ENCODE measurements around the gene KIFC3. TPM values are rescaled to one million over a fixed set of nuclear protein-coding genes. Genes with fewer than 3 reads are reported as not detected.

The KIFC3 gene
- total RNA-seq, 1 donor from 2014 or later = 96.9 TPM

DNA sequence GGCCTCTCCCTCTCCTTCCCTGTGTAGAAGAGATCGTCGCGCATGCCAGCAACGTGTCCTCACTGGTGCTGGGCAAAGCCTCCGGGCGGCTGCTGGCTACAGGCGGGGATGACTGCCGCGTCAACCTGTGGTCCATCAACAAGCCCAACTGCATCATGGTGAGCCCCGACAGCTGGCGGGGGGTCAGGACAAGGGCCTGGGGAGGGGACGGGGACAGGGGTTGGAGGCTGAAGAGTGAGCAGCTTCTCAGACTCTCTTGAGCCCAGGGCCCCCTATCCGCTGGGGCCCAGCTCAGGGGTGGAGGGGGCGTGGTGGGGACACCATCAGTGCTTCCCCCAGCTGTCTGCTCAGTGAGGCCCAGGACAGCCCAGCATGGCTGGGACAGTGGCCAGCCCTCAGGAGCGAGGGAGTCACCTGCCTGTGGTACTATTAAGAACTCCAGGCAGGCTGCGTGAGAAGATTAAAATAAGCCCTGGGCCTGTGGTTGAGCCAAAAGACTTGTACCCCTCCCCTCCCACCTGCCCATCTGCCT is 60.6 kb downstream of the KIFC3 start:
- peaks cover 7% of the 10 kb centered on the region for H3K4me1 ChIP-seq (ENCODE audit: insufficient read depth, low read length)
- FAIRE-seq (no peak), DNase-seq (ENCODE audit: low read depth) (no peak)
- peaks cover 4% of the 10 kb centered on the region for H3K79me2 ChIP-seq (ENCODE audit: insufficient read depth, low read length)
- H3K9me3 ChIP-seq (ENCODE audit: insufficient read depth, low read depth, low read length) = no peaks in the 10 kb centered on the region
- H3K27me3 Mint-ChIP-seq (ENCODE audit: low read depth, unreplicated experiment) = no peaks in the 10 kb centered on the region
- H3K9ac ChIP-seq (ENCODE audit: low read length) = no peak overlapping the region
- H3K36me3 Mint-ChIP-seq (ENCODE audit: low read depth, unreplicated experiment) = peaks cover 9% of the 10 kb centered on the region
- H3K9me3 Mint-ChIP-seq (ENCODE audit: unreplicated experiment) = no peaks in the 10 kb centered on the region
- no peak overlapping the region for H3K4me2 ChIP-seq (ENCODE audit: low read length)
- H3K27ac Mint-ChIP-seq (ENCODE audit: unreplicated experiment) = no peak overlapping the region
- TF ChIP-seq CTCF (IDR thresholded peaks at IDR 0.05; ENCODE audit: insufficient read depth, low read depth, low read length) (no peak), EZH2 (IDR thresholded peaks at IDR 0.05; ENCODE audit: insufficient read depth, low read length) (no peak)
- H2AFZ ChIP-seq (ENCODE audit: low read depth, low read length) = no peak overlapping the region
- H3K4me1 Mint-ChIP-seq (ENCODE audit: low read depth, unreplicated experiment) = peaks cover 6% of the 10 kb centered on the region
- H3K27me3 ChIP-seq (ENCODE audit: insufficient read depth, low read length) = no peaks in the 10 kb centered on the region
- no peaks in the 10 kb centered on the region for H3K36me3 ChIP-seq (ENCODE audit: insufficient read depth, low read length)
- H3K4me3 ChIP-seq (ENCODE audit: insufficient read depth, low read depth, low read length) = no peak overlapping the region
- H4K20me1 ChIP-seq (ENCODE audit: insufficient read depth, low read length) = no peaks in the 10 kb centered on the region
- no peak overlapping the region for H3K27ac ChIP-seq (ENCODE audit: low read depth, low read length)
- no peak overlapping the region for H3K4me3 Mint-ChIP-seq (ENCODE audit: unreplicated experiment)

- H3K4me2 ChIP-seq (ENCODE audit: low read length) = no peak overlapping the region
- no peaks in the 10 kb centered on the region for H3K9me3 Mint-ChIP-seq (ENCODE audit: unreplicated experiment)
- no peaks in the 10 kb centered on the region for H3K27me3 ChIP-seq (ENCODE audit: insufficient read depth, low read length)
- no peaks in the 10 kb centered on the region for H3K36me3 ChIP-seq (ENCODE audit: insufficient read depth, low read length)
- TF ChIP-seq CTCF (IDR thresholded peaks at IDR 0.05; ENCODE audit: insufficient read depth, low read depth, low read length) (no peak), EZH2 (IDR thresholded peaks at IDR 0.05; ENCODE audit: insufficient read depth, low read length) (no peak)
- DNase-seq (ENCODE audit: low read depth) = no peak
- no peak for FAIRE-seq
- no peaks in the 10 kb centered on the region for H3K9me3 ChIP-seq (ENCODE audit: insufficient read depth, low read depth, low read length)
- peaks cover 13% of the 10 kb centered on the region for H3K4me1 Mint-ChIP-seq (ENCODE audit: low read depth, unreplicated experiment)
- H3K4me3 Mint-ChIP-seq (ENCODE audit: unreplicated experiment) = no peak overlapping the region
- H3K36me3 Mint-ChIP-seq (ENCODE audit: low read depth, unreplicated experiment) = peaks cover 7% of the 10 kb centered on the region
- no peak overlapping the region for H3K27ac Mint-ChIP-seq (ENCODE audit: unreplicated experiment)
- H3K27ac ChIP-seq (ENCODE audit: low read depth, low read length) = no peak overlapping the region
- peaks cover 4% of the 10 kb centered on the region for H3K79me2 ChIP-seq (ENCODE audit: insufficient read depth, low read length)
- peaks cover 17% of the 10 kb centered on the region for H3K4me1 ChIP-seq (ENCODE audit: insufficient read depth, low read length)
- H3K27me3 Mint-ChIP-seq (ENCODE audit: low read depth, unreplicated experiment) = no peaks in the 10 kb centered on the region
- no peak overlapping the region for H3K9ac ChIP-seq (ENCODE audit: low read length)
- no peaks in the 10 kb centered on the region for H4K20me1 ChIP-seq (ENCODE audit: insufficient read depth, low read length)
- H2AFZ ChIP-seq (ENCODE audit: low read depth, low read length) = no peak overlapping the region
- H3K4me3 ChIP-seq (ENCODE audit: insufficient read depth, low read depth, low read length) = no peak overlapping the region
Measured at GRCh38 chr16:57740423-57741071, 61.7 kb downstream of the KIFC3 start.

DNA sequence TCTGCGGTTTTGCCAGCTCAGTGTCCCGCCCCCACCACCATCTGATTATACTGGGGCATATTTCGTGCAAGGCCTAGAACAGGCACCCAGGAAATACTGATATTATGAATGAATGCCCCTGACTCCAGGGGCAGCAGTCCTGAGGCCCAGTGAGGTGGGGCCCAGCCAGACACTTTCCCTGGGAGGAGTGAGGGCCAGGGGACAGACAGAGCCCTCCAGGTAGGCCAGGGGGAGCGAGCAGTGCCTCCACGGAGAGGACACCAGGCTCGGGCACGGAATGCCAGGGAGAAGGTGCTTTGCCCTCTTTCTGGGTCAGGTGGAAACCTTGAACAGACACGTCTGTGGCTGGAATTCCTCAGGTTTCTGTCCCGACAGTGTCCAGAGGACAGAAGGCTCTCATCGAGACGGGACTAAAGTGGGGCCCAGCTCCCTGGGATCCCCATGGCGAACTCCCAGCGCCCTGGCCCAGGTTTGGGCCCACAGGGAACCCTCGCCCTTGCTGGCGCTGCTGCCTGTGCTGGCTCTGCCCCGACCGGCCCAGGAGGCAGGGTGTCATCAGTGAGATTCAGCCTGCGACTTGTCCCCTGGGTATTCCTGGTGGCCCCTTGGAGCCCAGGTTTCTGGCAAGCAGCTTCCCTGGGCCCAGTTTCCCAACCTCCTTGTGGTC is 62.4 kb downstream of the KIFC3 start:
- Mint-ChIP-seq H3K27ac (ENCODE audit: unreplicated experiment) (no peak overlapping the region), H3K36me3 (ENCODE audit: low read depth, unreplicated experiment) (peaks cover 7% of the 10 kb centered on the region), H3K9me3 (ENCODE audit: unreplicated experiment) (no peaks in the 10 kb centered on the region), H3K4me1 (ENCODE audit: low read depth, unreplicated experiment) (peaks cover 13% of the 10 kb centered on the region), H3K27me3 (ENCODE audit: low read depth, unreplicated experiment) (no peaks in the 10 kb centered on the region), H3K4me3 (ENCODE audit: unreplicated experiment) (no peak overlapping the region)
- no peaks in the 10 kb centered on the region for H3K36me3 ChIP-seq (ENCODE audit: insufficient read depth, low read length)
- DNase-seq (ENCODE audit: low read depth) = no peak
- H2AFZ ChIP-seq (ENCODE audit: low read depth, low read length) = no peak overlapping the region
- H3K4me2 ChIP-seq (ENCODE audit: low read length) = no peak overlapping the region
- H3K4me3 ChIP-seq (ENCODE audit: insufficient read depth, low read depth, low read length) = no peak overlapping the region
- H3K27ac ChIP-seq (ENCODE audit: low read depth, low read length) = no peak overlapping the region
- TF ChIP-seq EZH2 (IDR thresholded peaks at IDR 0.05; ENCODE audit: insufficient read depth, low read length) (no peak), CTCF (IDR thresholded peaks at IDR 0.05; ENCODE audit: insufficient read depth, low read depth, low read length) (no peak)
- no peaks in the 10 kb centered on the region for H3K9me3 ChIP-seq (ENCODE audit: insufficient read depth, low read depth, low read length)
- no peak overlapping the region for H3K9ac ChIP-seq (ENCODE audit: low read length)
- no peak for FAIRE-seq
- no peaks in the 10 kb centered on the region for H4K20me1 ChIP-seq (ENCODE audit: insufficient read depth, low read length)
- H3K27me3 ChIP-seq (ENCODE audit: insufficient read depth, low read length) = no peaks in the 10 kb centered on the region
- peaks cover 18% of the 10 kb centered on the region for H3K4me1 ChIP-seq (ENCODE audit: insufficient read depth, low read length)
- peaks cover 4% of the 10 kb centered on the region for H3K79me2 ChIP-seq (ENCODE audit: insufficient read depth, low read length)
